SU-DHL-6 (cell line): ENCODE data around the gene GLRA1.

Source experiments
- H2AFZ ChIP-seq: fragments of 200-600 bp; sonication (generic); 2 replicates; pipeline ENCODE4 v1.6.1; 2014; ENCODE audit warnings: low read depth, mild to moderate bottlenecking, moderate library complexity, mixed read lengths, antibody characterized with exemption, low read length; ENCODE audit not compliant: severe bottlenecking
- H3F3A ChIP-seq: fragments of 200-600 bp; shearing (Covaris generic); 2 replicates; pipeline ENCODE4 v1.6.0; 2016; ENCODE audit warnings: antibody characterized with exemption, mild to moderate bottlenecking; ENCODE audit not compliant: insufficient read depth
- H3K27ac ChIP-seq: fragments of 200-600 bp; sonication (generic); 2 replicates; pipeline ENCODE4 v1.5.1; 2016; ENCODE audit warnings: low read depth, mild to moderate bottlenecking, low read length, moderate library complexity, mixed read lengths
- H3K27me3 ChIP-seq: fragments of 200-600 bp; sonication (generic), shearing (Covaris generic); 2 replicates; pipeline ENCODE4 v1.6.0; 2014; ENCODE audit warnings: mild to moderate bottlenecking, low read length
- H3K36me3 ChIP-seq: fragments of 200-600 bp; sonication (generic); 2 replicates; pipeline ENCODE4 v1.6.1; 2014; ENCODE audit warnings: mild to moderate bottlenecking, low read length, mixed read lengths
- H3K4me2 ChIP-seq: fragments of 300-600, 200-600 bp; shearing (Covaris generic), sonication (generic); 2 replicates; pipeline ENCODE4 v1.6.0; 2014; ENCODE audit warnings: low read length, low read depth, mild to moderate bottlenecking; ENCODE audit not compliant: poor library complexity, severe bottlenecking
- H3K4me3 ChIP-seq: fragments of 200-600 bp; sonication (generic); 2 replicates; pipeline ENCODE4 v1.5.1; 2014; ENCODE audit warnings: antibody characterized with exemption, low read length, mild to moderate bottlenecking, mixed read lengths; ENCODE audit not compliant: insufficient read depth, poor library complexity, severe bottlenecking
- H3K79me2 ChIP-seq: fragments of 200-600 bp; sonication (generic); 2 replicates; pipeline ENCODE4 v1.6.1; 2014; ENCODE audit warnings: mild to moderate bottlenecking, low read length, moderate library complexity; ENCODE audit not compliant: insufficient read depth
- H3K9ac ChIP-seq: fragments of 200-600 bp; sonication (generic); 2 replicates; pipeline ENCODE4 v1.7.0; 2014; ENCODE audit warnings: mild to moderate bottlenecking, low read length
- H3K9me2 ChIP-seq: fragments of 200-600 bp; sonication (generic); replicated peaks from 2 replicates; pipeline ENCODE4 v1.6.1; 2014; ENCODE audit warnings: low read length; ENCODE audit not compliant: insufficient read depth
- H3K9me3 ChIP-seq: fragments of 200-600 bp; sonication (generic); 2 replicates; pipeline ENCODE4 v1.6.1; 2014; ENCODE audit warnings: low read length, mixed read lengths; ENCODE audit not compliant: insufficient read depth
- H4K20me1 ChIP-seq: fragments of 200-600 bp; sonication (generic); 2 replicates; pipeline ENCODE4 v1.6.1; 2014; ENCODE audit warnings: low read depth, mild to moderate bottlenecking, antibody characterized with exemption, low read length, moderate library complexity, mixed read lengths
- EZH2phosphoT487 ChIP-seq: fragments of 200-600 bp; sonication (generic), shearing (Covaris generic); conservative IDR thresholded peaks from 2 replicates; pipeline ENCODE4 v1.6.1; 2018; ENCODE audit warnings: mild to moderate bottlenecking, antibody characterized with exemption, low read length, moderate library complexity, mixed read lengths
- TF ChIP-seq, protein P1 (sequence below): fragments of 200-600 bp; sonication (generic); IDR thresholded peaks from one replicate; pipeline ENCODE4 v1.5.1; 2017; ENCODE audit warnings: antibody characterized with exemption, mild to moderate bottlenecking, low read length, moderate library complexity; ENCODE audit not compliant: insufficient read depth, poor library complexity, severe bottlenecking

GLRA1 gene

DNA sequence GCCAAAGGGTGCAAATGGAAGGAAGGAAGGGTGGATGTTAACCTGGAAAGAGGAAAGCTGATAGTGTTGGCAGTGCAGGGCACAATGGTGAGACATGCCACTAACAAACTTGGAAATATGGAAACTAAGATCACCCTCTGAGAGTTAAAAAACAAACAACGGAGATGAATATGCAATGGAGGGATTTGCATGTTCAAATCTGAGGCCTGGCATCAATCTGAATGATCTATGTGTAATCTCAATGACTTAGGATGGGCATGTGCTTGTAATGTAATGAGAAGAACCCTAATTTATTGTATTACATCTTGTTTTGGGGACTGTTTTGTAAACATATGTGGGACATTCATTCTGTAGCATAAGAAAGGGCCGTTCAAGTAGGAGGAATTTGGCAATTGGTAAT, 54.4 kb downstream of the GLRA1 start:
- TF ChIP-seq EZH2phosphoT487: no peak
- TF ChIP-seq, protein P1, sequence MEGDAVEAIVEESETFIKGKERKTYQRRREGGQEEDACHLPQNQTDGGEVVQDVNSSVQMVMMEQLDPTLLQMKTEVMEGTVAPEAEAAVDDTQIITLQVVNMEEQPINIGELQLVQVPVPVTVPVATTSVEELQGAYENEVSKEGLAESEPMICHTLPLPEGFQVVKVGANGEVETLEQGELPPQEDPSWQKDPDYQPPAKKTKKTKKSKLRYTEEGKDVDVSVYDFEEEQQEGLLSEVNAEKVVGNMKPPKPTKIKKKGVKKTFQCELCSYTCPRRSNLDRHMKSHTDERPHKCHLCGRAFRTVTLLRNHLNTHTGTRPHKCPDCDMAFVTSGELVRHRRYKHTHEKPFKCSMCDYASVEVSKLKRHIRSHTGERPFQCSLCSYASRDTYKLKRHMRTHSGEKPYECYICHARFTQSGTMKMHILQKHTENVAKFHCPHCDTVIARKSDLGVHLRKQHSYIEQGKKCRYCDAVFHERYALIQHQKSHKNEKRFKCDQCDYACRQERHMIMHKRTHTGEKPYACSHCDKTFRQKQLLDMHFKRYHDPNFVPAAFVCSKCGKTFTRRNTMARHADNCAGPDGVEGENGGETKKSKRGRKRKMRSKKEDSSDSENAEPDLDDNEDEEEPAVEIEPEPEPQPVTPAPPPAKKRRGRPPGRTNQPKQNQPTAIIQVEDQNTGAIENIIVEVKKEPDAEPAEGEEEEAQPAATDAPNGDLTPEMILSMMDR: no peak
- Histone ChIP-seq H3K9me3 (no peaks in the 10 kb centered on the region), H3K9me2 (no peaks in the 10 kb centered on the region), H3K4me3 (no peak overlapping the region), H3K27ac (no peak overlapping the region), H3K36me3 (no peaks in the 10 kb centered on the region), H3K9ac (no peak overlapping the region), H3K4me2 (no peak overlapping the region), H2AFZ (no peak overlapping the region), H4K20me1 (no peaks in the 10 kb centered on the region), H3K27me3 (no peaks in the 10 kb centered on the region), H3K79me2 (no peaks in the 10 kb centered on the region), H3F3A (no peaks in the 10 kb centered on the region)

DNA sequence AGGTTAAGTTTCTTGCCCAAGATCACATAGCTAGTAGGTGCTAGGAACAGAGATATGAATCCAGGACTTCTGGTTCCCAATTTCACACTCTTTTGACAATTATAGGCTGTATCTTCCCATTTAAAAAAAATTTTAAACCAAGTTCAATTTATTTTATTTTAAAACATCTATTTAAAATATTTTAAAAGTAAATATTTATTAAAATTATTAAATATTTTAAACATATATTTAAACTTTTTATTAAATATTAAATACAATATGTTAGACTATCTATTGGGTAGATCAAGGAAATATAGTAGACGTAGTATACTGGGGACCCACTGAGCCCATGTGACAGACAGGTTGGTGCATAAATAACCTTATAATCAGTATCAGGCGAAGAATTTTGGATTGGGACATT, 54.8 kb downstream of the GLRA1 start:
- Histone ChIP-seq H3K9ac (no peak overlapping the region), H3K27me3 (no peaks in the 10 kb centered on the region), H3K4me2 (no peak overlapping the region), H3K4me3 (no peak overlapping the region), H4K20me1 (no peaks in the 10 kb centered on the region), H3K9me2 (no peaks in the 10 kb centered on the region), H3K79me2 (no peaks in the 10 kb centered on the region), H3K9me3 (no peaks in the 10 kb centered on the region), H3K27ac (no peak overlapping the region), H3F3A (no peaks in the 10 kb centered on the region), H3K36me3 (no peaks in the 10 kb centered on the region), H2AFZ (no peak overlapping the region)
- TF ChIP-seq, protein P1: no peak
- TF ChIP-seq EZH2phosphoT487: no peak

DNA sequence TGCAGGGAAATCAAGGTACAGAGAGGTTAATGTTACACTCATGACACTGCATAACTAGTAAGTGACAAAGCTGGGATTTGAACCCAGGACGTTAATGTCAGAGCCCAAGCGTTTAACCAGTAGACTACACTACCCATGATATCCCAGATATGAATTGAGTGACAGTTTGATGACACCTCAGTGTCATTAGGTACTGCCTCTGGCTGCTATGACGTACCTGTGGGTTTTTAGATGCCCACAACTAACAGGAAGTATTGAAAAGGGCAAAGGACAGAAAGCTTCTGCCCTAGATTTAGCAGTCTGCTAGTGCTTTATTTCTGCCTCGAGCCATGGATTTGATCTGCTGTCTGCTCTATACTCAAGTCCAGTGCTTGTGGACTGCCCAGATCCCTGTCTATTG, 56.2 kb downstream of the GLRA1 start:
- Histone ChIP-seq H3F3A (no peaks in the 10 kb centered on the region), H4K20me1 (no peaks in the 10 kb centered on the region), H3K4me3 (no peak overlapping the region), H3K4me2 (no peak overlapping the region), H3K9me3 (no peaks in the 10 kb centered on the region), H2AFZ (no peak overlapping the region), H3K9ac (no peak overlapping the region), H3K79me2 (no peaks in the 10 kb centered on the region), H3K27me3 (no peaks in the 10 kb centered on the region), H3K9me2 (no peaks in the 10 kb centered on the region), H3K27ac (no peak overlapping the region), H3K36me3 (no peaks in the 10 kb centered on the region)
- TF ChIP-seq EZH2phosphoT487: no peak
- TF ChIP-seq, protein P1: no peak
